ENCODE measurements around the gene PGM2. TPM values are rescaled to one million over a fixed set of nuclear protein-coding genes. Genes with fewer than 3 reads are reported as not detected.
A peak's percentile ranks its signal among the peaks of the same experiment; 100 is the strongest.

Gene PGM2
- total and polyA plus RNA-seq, 10 of the 15 experiments (the other 5 are each of a cell fraction or from before 2014, with no cell fraction given), result 11.9 to 41.7 (median 37.1) TPM

DNA sequence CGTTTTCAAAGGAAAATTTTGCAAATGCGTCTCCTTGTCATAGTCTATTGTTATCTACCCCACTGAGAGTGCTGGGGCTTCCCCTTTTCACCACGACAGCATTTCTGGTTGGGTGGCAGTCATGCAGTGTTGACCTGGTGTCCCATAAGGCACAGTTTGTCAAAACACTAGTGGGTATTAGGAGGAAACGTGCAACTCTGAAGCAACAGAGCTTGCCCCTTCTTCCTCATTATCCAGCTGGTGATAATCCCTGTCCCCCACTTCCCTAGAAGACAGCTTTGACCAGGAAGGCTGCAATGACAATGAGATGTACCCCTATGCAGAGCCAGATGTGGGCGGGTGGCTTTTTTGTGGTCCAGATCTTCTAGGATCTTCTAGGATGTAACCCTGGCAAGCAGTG, 66.2 kb downstream of the PGM2 start:
- no peaks in the 10 kb centered on the region for H3K27me3 ChIP-seq (replicated peaks in 1 of 2; ENCODE audit: control insufficient read depth in 2 of 2, insufficient read depth in 2 of 2, low read length in 1 of 2)
- RAD21 ChIA-PET (ENCODE audit: unreplicated experiment), result interaction anchor here (1.0 to 3.8 kb wide), 7 partner anchors 41 to 493 kb away, joined by 3 to 29 read pairs (median 8); partner anchors contain the start of gene PGM2
- no peaks in the 10 kb centered on the region; a peak in 1 of 4 replicates for H3K36me3 ChIP-seq (ENCODE audit: control insufficient read depth in 2 of 2, insufficient read depth in 2 of 2, low read length in 1 of 2)
- SMC1A ChIA-PET (ENCODE audit: uncharacterized antibody, unreplicated experiment), result interaction anchor here (0.6 to 2.8 kb wide), 13 partner anchors 11 to 210 kb away, joined by 3 to 12 read pairs (median 4); partner anchors contain the start of gene PGM2
- DNase-seq (ENCODE audit: low read depth, low spot score), result peak; percentile 61
- peaks cover 18% of the 10 kb centered on the region for H3K4me1 ChIP-seq (ENCODE audit: control insufficient read depth, insufficient read depth, low read length)
- intact Hi-C loops (cut with micrococcal nuclease; ENCODE audit: unreplicated experiment) (loop anchor here (5.0 to 10.0 kb wide), 4 partner anchors 210 to 1650 kb away; partner anchors contain the start of gene ARAP2), in situ Hi-C loops (cut with MboI) (no loop called here)
- ATAC-seq, result peak; percentile 68
- CTCF ChIA-PET, result interaction anchor here (0.6 to 1.9 kb wide), 14 partner anchors 8 to 238 kb away, joined by 3 to 7 read pairs (median 3); partner anchors contain the start of genes PGM2 and RELL1
- no TSS peak for BruUV-seq (replicated peaks)
- H3K27ac ChIP-seq (ENCODE audit: control insufficient read depth, insufficient read depth), result peak overlapping the region; percentile 70
- H3K9ac ChIP-seq (ENCODE audit: control insufficient read depth, insufficient read depth, low read length), result peak overlapping the region; percentile 44; the same call in 1 of the 2 replicates
- FAIRE-seq, result peak; percentile 92
- peak overlapping the region; percentile 82 for H3K4me2 ChIP-seq (ENCODE audit: control insufficient read depth, insufficient read depth)
- POLR2A ChIA-PET, result interaction anchor here (1.0 to 2.7 kb wide), 7 partner anchors 10 to 268 kb away, joined by 3 to 14 read pairs (median 4); partner anchors contain the start of gene PGM2
- H3K9me3 ChIP-seq (replicated peaks; ENCODE audit: control insufficient read depth, insufficient read depth, low read length), result no peaks in the 10 kb centered on the region
- no peaks in the 10 kb centered on the region for H4K20me1 ChIP-seq (ENCODE audit: control insufficient read depth, insufficient read depth)
- H3K79me2 ChIP-seq (ENCODE audit: control insufficient read depth, insufficient read depth, low read length), result peaks cover 24% of the 10 kb centered on the region
- peak overlapping the region; percentile 1 for H2AFZ ChIP-seq (ENCODE audit: control insufficient read depth, low read depth, low read length)
- WGBS (ENCODE audit: insufficient coverage, insufficient replicate concordance, low lambda C conversion rate, missing lambda C conversion rate), result 9% methylated on average over 5 of the region's 5 CpGs
- H3K4me3 ChIP-seq, result peak overlapping the region; percentile 59
- TF ChIP-seq TAF1 (IDR thresholded peaks at IDR 0.05; ENCODE audit: borderline replicate concordance, low read depth, low read length) (0 out of 2 replicates have a peak, but pooled peaks have one; percentile 6), SPI1 (IDR thresholded peaks at IDR 0.05; ENCODE audit: borderline replicate concordance, insufficient read depth, low read depth, low read length) (peak; percentile 65), IKZF1 (conservative IDR thresholded peaks at IDR 0.05) (peak; percentile 77), EED (IDR thresholded peaks at IDR 0.05; ENCODE audit: low read depth) (0 out of 2 replicates have a peak, but pooled peaks have one; percentile 49), ZSCAN29 (IDR thresholded peaks at IDR 0.05) (no peak), ETV6 (conservative IDR thresholded peaks at IDR 0.05 in 1 of 2, IDR thresholded peaks at IDR 0.05 in 1 of 2; ENCODE audit: borderline replicate concordance in 1 of 2, low read depth in 1 of 2) (peak in 1 of 2 experiments; percentile 43; a peak in 1 of 4 replicates), NFYA (IDR thresholded peaks at IDR 0.05; ENCODE audit: borderline replicate concordance, low read depth, low read length) (no peak), BCL11A (IDR thresholded peaks at IDR 0.05; ENCODE audit: low read depth, low read length) (0 out of 2 replicates have a peak, but pooled peaks have one; percentile 5), POLR2AphosphoS5 (IDR thresholded peaks at IDR 0.05; ENCODE audit: low read length) (peak; percentile 71), RUNX3 (IDR thresholded peaks at IDR 0.05; ENCODE audit: low read length) (peak; percentile 73), CREM (IDR thresholded peaks at IDR 0.05; ENCODE audit: low read depth) (peak; percentile 30; the same call in 1 of the 2 replicates), MTA2 (IDR thresholded peaks at IDR 0.05; ENCODE audit: low read depth) (peak; percentile 59; the same call in 1 of the 2 replicates), IKZF2 (IDR thresholded peaks at IDR 0.05) (peak in 1 of 2 experiments; percentile 72; a peak in 1 of 4 replicates), BHLHE40 (IDR thresholded peaks at IDR 0.05; ENCODE audit: borderline replicate concordance in 1 of 2, low read depth in 2 of 2, low read length in 1 of 2) (peak; percentile 67 to 82), TCF12 (IDR thresholded peaks at IDR 0.05; ENCODE audit: low read depth, low read length) (0 out of 2 replicates have a peak, but pooled peaks have one; percentile 28), KAT2A (conservative IDR thresholded peaks at IDR 0.05; ENCODE audit: control insufficient read depth, low read depth, low read length) (no peak), NFYB (IDR thresholded peaks at IDR 0.05; ENCODE audit: insufficient read depth, low read depth, low read length) (0 out of 2 replicates have a peak, but pooled peaks have one; percentile 36), PAX5 (IDR thresholded peaks at IDR 0.05; ENCODE audit: borderline replicate concordance, low read depth, low read length) (peak; percentile 77; the same call in 1 of the 2 replicates)
- TF ChIP-seq, protein P1, sequence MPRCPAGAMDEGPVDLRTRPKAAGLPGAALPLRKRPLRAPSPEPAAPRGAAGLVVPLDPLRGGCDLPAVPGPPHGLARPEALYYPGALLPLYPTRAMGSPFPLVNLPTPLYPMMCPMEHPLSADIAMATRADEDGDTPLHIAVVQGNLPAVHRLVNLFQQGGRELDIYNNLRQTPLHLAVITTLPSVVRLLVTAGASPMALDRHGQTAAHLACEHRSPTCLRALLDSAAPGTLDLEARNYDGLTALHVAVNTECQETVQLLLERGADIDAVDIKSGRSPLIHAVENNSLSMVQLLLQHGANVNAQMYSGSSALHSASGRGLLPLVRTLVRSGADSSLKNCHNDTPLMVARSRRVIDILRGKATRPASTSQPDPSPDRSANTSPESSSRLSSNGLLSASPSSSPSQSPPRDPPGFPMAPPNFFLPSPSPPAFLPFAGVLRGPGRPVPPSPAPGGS (IDR thresholded peaks at IDR 0.05; ENCODE audit: borderline replicate concordance, insufficient read depth, low read depth, low read length, poor library complexity, severe bottlenecking), result peak; percentile 50
- TF ChIP-seq, protein P2, sequence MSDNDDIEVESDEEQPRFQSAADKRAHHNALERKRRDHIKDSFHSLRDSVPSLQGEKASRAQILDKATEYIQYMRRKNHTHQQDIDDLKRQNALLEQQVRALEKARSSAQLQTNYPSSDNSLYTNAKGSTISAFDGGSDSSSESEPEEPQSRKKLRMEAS (IDR thresholded peaks at IDR 0.05; ENCODE audit: low read depth, low read length), result peak; percentile 34; the same call in 1 of the 2 replicates
- TF ChIP-seq, protein P3, sequence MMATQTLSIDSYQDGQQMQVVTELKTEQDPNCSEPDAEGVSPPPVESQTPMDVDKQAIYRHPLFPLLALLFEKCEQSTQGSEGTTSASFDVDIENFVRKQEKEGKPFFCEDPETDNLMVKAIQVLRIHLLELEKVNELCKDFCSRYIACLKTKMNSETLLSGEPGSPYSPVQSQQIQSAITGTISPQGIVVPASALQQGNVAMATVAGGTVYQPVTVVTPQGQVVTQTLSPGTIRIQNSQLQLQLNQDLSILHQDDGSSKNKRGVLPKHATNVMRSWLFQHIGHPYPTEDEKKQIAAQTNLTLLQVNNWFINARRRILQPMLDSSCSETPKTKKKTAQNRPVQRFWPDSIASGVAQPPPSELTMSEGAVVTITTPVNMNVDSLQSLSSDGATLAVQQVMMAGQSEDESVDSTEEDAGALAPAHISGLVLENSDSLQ (IDR thresholded peaks at IDR 0.05), result 0 out of 2 replicates have a peak, but pooled peaks have one; percentile 7
